ENCODE measurements around the gene CCDC154. TPM values are rescaled to one million over a fixed set of nuclear protein-coding genes. Genes with fewer than 3 reads are reported as not detected.

CCDC154 gene
- total RNA-seq, 1 donor from 2014 or later = not detected

- TF ChIP-seq CTCF (conservative IDR thresholded peaks at IDR 0.05; ENCODE audit: low read depth, low read length) = no peak
- DNase-seq (ENCODE audit: low read depth) = no peak
- H3K4me3 ChIP-seq (ENCODE audit: low read depth, low read length) = no peak overlapping the region
Observed at GRCh38 chr16:1434644-1435592, 9.4 kb downstream of the CCDC154 start.

DNA sequence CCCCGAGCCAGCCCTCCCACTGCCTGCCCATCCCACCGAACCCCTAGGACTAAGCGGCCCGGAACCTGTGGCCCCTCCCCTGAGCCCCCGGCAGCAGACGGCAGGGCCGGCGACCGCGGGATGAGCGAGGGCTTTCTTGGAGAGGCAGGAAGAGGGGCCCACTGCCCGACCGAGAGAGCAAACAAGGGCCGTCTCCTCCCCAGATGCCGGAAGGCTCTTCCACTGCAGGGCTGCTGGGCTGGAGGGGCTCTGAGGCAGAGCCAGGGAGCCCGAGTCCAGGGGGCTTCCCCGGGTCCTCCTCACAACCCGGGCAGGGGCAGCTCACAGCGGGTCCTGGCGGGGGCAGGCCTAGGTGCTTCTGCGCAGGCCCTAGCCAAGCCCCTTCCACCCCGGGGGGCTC lies 10.6 kb downstream of the CCDC154 start:
- TF ChIP-seq CTCF (conservative IDR thresholded peaks at IDR 0.05; ENCODE audit: low read depth, low read length) = no peak
- H3K4me3 ChIP-seq (ENCODE audit: low read depth, low read length) = no peak overlapping the region
- DNase-seq (ENCODE audit: low read depth) = no peak

DNA sequence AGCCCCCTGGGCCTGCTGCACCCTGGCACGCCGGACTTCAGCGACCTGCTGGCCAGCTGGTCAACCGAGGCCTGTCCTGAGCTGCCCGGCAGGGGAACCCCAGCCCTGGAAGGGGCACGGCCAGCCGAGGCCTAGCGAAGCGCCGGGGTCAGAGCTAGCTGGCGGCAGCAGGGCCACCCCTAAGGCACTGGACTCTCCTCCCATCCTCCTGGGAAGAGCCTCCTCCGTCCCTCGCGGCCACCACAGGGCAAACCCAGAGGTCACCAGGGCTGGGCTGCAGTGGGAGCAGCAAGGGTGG lies 11.1 kb downstream of the CCDC154 start:
- TF ChIP-seq CTCF (conservative IDR thresholded peaks at IDR 0.05; ENCODE audit: low read depth, low read length) = no peak

DNA sequence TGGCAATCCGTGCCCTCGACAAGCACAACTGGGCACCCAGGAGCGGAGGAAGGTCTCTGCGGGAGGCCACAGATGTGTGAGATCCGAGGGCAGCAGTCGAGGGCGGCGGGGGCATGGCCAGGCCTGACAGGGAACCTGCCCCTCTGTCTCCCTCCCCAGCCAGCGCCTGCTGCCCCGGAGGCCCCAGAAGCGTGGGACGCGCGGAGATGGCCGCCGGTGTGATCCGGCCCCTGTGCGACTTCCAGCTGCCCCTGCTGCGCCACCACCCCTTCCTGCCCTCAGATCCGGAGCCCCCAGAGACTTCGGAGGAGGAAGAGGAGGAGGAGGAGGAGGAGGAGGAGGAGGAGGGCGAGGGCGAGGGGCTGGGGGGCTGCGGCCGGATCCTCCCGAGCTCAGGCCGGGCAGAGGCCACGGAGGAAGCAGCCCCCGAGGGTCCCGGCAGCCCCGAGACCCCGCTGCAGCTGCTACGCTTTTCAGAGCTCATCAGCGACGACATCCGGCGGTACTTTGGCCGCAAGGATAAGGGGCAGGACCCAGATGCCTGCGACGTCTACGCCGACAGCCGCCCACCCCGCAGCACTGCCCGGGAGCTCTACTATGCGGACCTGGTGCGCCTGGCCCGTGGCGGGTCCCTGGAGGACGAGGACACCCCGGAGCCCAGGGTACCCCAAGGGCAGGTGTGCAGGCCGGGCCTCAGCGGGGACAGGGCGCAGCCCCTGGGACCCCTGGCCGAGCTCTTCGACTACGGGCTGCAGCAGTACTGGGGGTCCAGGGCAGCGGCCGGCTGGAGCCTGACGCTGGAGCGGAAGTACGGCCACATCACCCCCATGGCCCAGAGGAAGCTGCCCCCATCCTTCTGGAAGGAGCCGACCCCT lies 11.7 kb downstream of the CCDC154 start:
- no peak for TF ChIP-seq CTCF (conservative IDR thresholded peaks at IDR 0.05; ENCODE audit: low read depth, low read length)
- no peak for DNase-seq (ENCODE audit: low read depth)
- H3K4me3 ChIP-seq (ENCODE audit: low read depth, low read length) = no peak overlapping the region

More for the DNA sequence above, 11.1 kb downstream of the CCDC154 start:
- no peak for DNase-seq (ENCODE audit: low read depth)
- no peak overlapping the region for H3K4me3 ChIP-seq (ENCODE audit: low read depth, low read length)

- H3K4me3 ChIP-seq (ENCODE audit: low read depth, low read length) = no peak overlapping the region
- TF ChIP-seq CTCF (conservative IDR thresholded peaks at IDR 0.05; ENCODE audit: low read depth, low read length) = no peak
- DNase-seq (ENCODE audit: low read depth) = no peak
Observed at GRCh38 chr16:1431497-1432270, 12.7 kb downstream of the CCDC154 start.

DNA sequence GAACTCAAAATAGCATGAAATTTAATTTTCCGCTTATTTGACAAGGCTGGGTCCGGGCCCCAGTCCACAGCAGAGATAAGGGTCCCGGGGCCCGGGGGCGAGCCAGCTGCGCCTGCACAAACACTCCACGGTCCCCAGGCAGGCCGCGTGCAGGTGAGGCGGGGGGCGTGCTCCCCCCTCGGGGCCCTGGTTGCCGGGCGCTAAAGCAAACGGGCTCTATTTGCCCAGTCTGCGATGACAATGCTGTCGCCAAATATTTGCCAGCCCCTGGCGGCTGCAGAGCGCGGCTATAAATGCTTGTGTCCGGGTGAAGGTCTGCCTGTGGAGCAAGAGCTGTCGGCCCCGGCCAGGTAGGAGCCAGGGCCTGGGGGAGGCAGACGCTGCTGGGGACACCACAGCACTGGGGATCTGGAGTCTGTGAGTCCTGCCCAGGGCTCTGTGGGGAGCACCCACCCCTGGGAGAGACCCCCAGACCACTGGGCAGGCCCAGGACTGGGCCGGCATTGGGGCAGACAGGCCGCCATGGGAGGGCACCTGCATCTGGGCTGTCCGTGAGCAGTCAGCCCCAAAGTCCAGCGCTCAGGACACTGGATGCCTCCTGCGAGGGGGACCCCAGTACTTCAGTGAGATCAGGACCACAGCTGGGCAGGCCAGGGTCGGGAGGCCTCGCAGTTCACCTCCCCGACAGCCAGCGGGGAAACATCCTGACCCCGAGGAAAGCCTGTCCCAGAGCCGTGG lies 13.4 kb downstream of the CCDC154 start, which contains the start of gene PERCC1:
Gene PERCC1, plus strand, starts transcription at position 320 of the 738 bp plus-strand sequence. CDS start 1,516 bp downstream, outside the sequence.
- no peak for DNase-seq (ENCODE audit: low read depth)
- no peak for TF ChIP-seq CTCF (conservative IDR thresholded peaks at IDR 0.05; ENCODE audit: low read depth, low read length)
- no peak within 1 kb of the TSS for H3K4me3 ChIP-seq (ENCODE audit: low read depth, low read length)
